Stomach smooth muscle (tissue), 2 donors: Measurements from ENCODE around the gene CHCHD6.

Experiments used
- H3K27ac ChIP-seq: one replicate; pipeline ENCODE4 v1.7.0; 2013; ENCODE audit warnings: mild to moderate bottlenecking, low read length, inconsistent platforms
- H3K27me3 ChIP-seq, 2 donors: one replicate each; pipeline ENCODE4 v1.7.0; 2013; ENCODE audit warnings: low read length in 2 of 2; ENCODE audit not compliant: insufficient read depth in 2 of 2, control insufficient read depth in 1 of 2
- H3K36me3 ChIP-seq, 2 donors: one replicate each; pipeline ENCODE4 v1.7.0; 2013; ENCODE audit warnings: low read length in 2 of 2; ENCODE audit not compliant: control insufficient read depth in 2 of 2, insufficient read depth in 2 of 2
- H3K4me1 ChIP-seq: one replicate; pipeline ENCODE4 v1.7.0; 2013; ENCODE audit warnings: low read length; ENCODE audit not compliant: control insufficient read depth, insufficient read depth
- H3K4me3 ChIP-seq, 2 donors: one replicate each; pipeline ENCODE4 v1.7.0; 2013; ENCODE audit warnings: low read length in 2 of 2
- H3K9ac ChIP-seq, 2 donors: one replicate each; pipeline ENCODE4 v1.7.0; 2013; ENCODE audit warnings: low read length in 2 of 2, mild to moderate bottlenecking in 1 of 2
- H3K9me3 ChIP-seq, 2 donors: one replicate each; pipeline ENCODE4 v1.7.0; 2013; ENCODE audit warnings: low read length in 2 of 2; ENCODE audit not compliant: control insufficient read depth in 2 of 2
- donor health status: healthy.
- donor health status: Pancreatic carcinoma.

CHCHD6 gene

DNA sequence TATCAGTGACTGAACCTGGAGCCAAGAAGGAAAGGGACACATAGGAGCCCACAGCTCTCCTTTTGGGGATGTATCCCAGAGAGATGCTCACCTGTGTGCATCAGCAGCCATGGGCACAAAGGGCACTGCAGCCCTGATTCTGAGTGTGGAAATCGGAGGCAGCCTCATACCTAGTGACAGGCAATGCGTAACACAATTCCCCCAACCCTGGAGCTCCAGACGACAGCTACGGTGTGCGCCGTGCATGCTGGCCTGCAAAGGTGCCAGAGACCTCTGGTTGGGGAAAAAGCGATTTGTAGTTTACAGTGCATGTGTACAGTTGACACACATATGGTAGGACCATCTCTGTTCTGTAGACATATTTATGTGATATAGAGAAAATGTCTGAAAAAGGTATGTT lies 219.9 kb downstream of the CHCHD6 start:
- H3K9me3 ChIP-seq: no peaks in the 10 kb centered on the region
- H3K9ac ChIP-seq: no peak overlapping the region
- peaks cover 15% of the 10 kb centered on the region for H3K4me1 ChIP-seq
- no peak overlapping the region for H3K4me3 ChIP-seq
- H3K27me3 ChIP-seq: no peaks in the 10 kb centered on the region
- no peak overlapping the region for H3K27ac ChIP-seq
- no peaks in the 10 kb centered on the region for H3K36me3 ChIP-seq

DNA sequence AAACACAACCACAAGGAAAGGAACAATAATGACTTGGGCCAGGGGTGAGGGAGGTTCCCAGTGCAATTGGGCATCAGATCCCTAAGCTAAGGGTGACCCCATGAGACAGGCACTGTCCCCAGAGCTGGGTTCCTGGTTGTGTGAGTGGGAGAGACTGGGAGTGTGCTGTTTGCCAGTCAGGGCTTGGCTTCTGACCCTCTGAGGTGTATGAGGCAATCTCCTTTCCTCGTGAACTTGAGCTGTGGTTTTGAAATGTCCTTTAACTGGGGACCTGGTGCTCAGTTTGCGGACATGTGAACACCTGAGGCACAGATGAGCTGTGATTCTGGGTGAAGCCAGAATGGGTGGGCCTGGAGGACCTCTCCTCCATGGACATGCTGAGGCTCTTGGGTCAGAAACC lies 220.4 kb downstream of the CHCHD6 start:
- H3K4me1 ChIP-seq: peaks cover 15% of the 10 kb centered on the region
- no peak overlapping the region for H3K27ac ChIP-seq
- no peak overlapping the region for H3K9ac ChIP-seq

DNA sequence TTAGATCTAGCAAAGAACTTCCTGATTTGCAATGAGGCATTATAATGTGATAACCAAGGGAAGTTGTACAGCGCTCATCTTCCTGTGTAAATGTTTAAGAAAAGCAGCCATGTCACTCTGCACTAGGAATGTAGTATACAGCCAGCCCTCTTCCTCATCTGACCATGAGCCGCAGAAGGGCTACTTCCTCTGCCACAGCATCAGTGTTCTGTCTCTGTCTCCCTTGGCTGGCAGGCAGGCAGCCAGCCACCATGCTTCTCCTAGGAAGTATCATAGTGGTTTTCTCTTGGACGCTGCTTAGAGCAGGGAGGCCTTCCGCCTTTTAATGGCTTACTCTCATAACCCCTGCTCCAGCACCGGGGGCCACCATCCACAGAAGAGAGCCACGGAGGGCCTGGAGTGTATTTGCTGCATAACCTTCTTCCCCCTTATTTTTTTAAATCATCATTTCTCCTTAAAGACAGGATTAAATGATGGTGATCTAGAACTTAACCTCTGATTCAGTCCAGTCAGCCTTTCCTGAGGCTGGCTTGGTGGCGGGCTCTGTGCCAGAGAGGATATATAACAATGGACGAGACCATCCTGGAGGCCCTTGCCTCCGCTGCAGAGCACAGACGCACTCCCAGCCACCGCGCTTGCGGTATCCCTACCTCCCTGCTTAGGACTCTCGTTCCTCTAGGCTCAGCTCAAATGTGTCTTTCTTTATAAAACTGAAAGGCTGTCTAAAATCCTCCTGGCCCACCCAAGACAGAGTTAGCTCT lies 221.6 kb downstream of the CHCHD6 start:
- Histone ChIP-seq H3K27ac (no peak overlapping the region), H3K4me3 (no peak overlapping the region), H3K9ac (no peak overlapping the region), H3K27me3 (no peaks in the 10 kb centered on the region), H3K9me3 (no peaks in the 10 kb centered on the region), H3K36me3 (no peaks in the 10 kb centered on the region), H3K4me1 (peaks cover 15% of the 10 kb centered on the region)

More for the DNA sequence above, 220.4 kb downstream of the CHCHD6 start:
- H3K9me3 ChIP-seq: no peaks in the 10 kb centered on the region
- H3K4me3 ChIP-seq: no peak overlapping the region
- no peaks in the 10 kb centered on the region for H3K27me3 ChIP-seq
- no peaks in the 10 kb centered on the region for H3K36me3 ChIP-seq

DNA sequence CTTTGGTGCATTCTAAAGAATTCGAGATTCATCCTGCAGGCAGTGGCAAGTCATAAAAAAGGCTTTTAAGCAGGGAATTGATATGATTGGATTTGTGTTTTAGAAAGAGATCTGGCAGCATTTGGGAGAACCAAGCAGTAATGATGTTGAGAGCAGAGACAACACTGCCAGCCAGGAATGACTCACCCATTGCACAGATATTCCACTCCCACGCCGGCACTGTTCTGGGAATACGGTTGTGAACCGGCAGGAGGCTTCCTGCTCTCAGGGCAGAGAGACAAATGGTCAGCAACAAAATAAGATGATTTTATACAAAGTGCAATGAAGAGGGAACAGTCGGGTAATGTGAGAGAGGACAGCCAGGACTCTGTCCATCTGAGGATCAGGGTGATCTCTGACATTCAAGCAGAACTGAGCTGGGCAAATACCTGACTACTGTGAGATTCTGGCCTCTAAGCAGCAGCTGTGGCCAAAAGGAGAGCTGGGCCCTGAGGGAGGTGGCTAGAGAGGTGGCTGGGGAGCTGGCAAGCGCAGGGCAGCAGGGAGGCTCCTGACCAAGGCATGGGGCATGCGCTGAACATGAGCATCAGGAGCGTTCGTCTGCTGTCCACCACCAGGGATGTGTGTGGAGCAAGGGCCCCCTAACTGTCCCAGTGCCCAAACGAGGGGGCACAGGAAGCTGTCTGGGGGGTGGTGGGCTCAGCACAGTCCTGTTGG lies 222.8 kb downstream of the CHCHD6 start:
- Histone ChIP-seq H3K4me3 (no peak overlapping the region), H3K9me3 (no peaks in the 10 kb centered on the region), H3K36me3 (no peaks in the 10 kb centered on the region), H3K27me3 (no peaks in the 10 kb centered on the region), H3K4me1 (peaks cover 16% of the 10 kb centered on the region), H3K27ac (no peak overlapping the region), H3K9ac (no peak overlapping the region)

DNA sequence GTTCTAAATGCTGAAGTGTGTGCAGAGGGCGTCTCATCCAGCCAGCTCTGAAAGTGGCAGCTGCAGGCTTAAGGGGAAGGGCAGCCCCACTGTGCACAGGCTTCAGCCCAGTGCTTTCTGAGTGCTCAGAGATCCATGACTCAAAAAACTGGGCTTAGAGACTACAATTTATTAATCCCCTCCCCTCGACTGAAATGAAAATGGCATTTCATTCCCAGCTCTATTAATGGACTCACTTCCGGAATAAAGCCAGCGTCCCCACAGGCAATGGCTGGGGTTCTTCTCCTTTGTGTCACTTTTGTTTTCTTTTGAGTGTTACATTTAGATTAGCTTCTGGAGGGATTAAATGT lies 223.3 kb downstream of the CHCHD6 start:
- H3K9ac ChIP-seq: no peak overlapping the region
- no peak overlapping the region for H3K4me3 ChIP-seq
- H3K27me3 ChIP-seq: no peaks in the 10 kb centered on the region
- no peaks in the 10 kb centered on the region for H3K9me3 ChIP-seq
- no peak overlapping the region for H3K27ac ChIP-seq
- H3K4me1 ChIP-seq: peaks cover 21% of the 10 kb centered on the region
- H3K36me3 ChIP-seq: no peaks in the 10 kb centered on the region

DNA sequence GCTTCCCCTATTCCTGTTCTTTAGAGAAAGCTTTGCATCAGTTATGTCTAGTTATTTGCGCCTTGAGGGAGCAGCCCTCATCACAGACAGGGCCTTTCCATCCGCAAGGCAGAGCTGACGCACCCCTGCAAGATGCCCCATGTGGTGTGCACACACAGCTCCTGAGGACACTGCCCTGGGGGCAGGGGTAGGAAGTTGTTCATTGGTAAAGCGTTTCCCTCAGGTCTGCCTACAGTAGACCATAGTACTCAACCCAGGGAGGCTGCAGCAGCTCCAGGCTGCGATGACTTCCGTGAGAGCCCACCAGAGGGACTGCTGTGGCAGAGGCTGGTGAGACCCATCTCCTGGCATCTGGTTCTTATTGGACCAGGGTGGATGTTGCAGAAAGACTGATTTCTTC lies 223.8 kb downstream of the CHCHD6 start:
- H3K27ac ChIP-seq: no peak overlapping the region
- no peak overlapping the region for H3K4me3 ChIP-seq
- no peak overlapping the region for H3K9ac ChIP-seq
- peaks cover 24% of the 10 kb centered on the region for H3K4me1 ChIP-seq
- no peaks in the 10 kb centered on the region for H3K36me3 ChIP-seq
- no peaks in the 10 kb centered on the region for H3K27me3 ChIP-seq
- no peaks in the 10 kb centered on the region for H3K9me3 ChIP-seq

DNA sequence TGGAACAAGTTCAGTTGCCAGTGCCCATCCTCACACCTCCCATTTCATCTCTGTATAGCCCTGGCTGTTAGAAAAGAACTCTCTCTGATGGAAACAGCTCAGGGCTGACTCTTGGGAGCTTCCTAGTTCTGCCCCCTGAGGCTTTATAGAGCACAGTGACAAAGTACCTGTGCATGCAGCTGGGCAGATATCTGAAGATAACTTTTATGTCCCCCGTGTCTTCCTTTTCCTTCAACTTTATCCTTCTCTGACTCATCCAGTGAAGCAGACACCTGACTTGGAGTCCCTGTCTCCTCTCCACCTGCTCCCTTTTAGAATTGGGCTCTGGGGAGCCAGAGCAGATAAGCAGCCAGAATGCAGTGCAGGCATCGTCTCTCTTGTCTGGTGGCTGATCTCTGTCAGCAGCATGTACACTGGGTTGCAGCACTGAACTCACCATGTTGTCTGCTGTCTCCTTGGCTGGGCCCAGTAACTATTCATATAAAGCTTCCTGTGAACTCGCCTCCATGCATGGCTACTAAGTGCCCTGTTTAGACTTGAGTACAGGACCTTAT lies 225.0 kb downstream of the CHCHD6 start:
- Histone ChIP-seq H3K27ac (no peak overlapping the region), H3K4me3 (no peak overlapping the region), H3K36me3 (no peaks in the 10 kb centered on the region), H3K27me3 (no peaks in the 10 kb centered on the region), H3K4me1 (peaks cover 24% of the 10 kb centered on the region), H3K9ac (no peak overlapping the region), H3K9me3 (no peaks in the 10 kb centered on the region)

DNA sequence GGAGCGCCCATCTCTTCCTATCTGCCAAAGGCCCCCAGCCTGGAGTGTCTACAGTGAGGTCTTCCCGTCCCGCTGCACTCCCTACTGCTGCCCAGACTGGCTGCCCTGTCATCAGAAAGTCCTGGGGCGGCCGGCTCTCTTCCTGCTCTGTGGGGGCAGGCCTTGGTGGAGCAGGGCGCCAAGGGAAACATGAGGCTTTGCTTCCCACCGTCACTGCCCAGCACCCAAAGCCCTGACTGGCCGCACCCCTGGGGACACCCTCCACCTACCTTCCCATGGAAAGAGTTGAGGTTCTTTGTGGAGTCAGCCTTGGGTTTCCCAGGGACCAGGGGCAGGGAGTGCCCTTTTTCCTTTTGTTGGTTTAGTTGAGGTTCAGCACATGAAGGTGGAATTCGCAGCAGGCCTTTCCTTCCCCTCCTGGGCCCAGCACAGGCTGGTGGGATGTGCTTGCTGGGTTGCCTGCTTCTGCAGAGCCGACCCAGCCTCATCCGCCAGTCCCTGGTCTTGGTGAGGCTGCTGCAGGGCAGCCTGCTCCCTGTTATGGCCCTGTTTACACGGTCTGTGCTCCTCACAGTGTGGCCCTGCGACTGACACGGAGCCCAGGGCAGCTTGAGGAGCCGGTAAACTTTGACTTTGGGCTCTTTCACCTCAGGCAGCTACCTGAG lies 227.0 kb downstream of the CHCHD6 start:
- Histone ChIP-seq H3K4me1 (peaks cover 16% of the 10 kb centered on the region), H3K9ac (no peak overlapping the region), H3K27me3 (no peaks in the 10 kb centered on the region), H3K36me3 (no peaks in the 10 kb centered on the region), H3K4me3 (no peak overlapping the region), H3K27ac (no peak overlapping the region), H3K9me3 (no peaks in the 10 kb centered on the region)

DNA sequence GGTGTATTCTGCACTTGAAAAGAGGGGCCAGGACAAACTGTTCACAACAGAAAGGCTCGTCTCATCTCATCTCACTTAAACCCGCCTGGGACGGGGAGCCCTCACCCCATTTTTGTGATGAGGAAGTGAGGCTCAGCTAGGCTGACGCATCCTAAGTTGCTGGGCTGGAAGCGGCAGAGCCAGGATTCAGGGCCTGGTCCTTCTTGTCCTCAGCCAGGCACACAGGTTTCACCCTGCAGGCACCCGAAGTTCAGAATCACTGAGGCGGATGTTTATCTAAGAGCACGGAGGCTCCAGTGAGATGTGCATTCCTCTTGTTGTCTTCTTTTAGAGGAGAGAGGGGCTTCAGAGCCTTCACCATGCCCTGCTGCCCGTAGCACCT lies 227.8 kb downstream of the CHCHD6 start:
- H3K9me3 ChIP-seq: no peaks in the 10 kb centered on the region
- peaks cover 12% of the 10 kb centered on the region for H3K4me1 ChIP-seq
- no peak overlapping the region for H3K9ac ChIP-seq
- no peaks in the 10 kb centered on the region for H3K27me3 ChIP-seq
- H3K27ac ChIP-seq: no peak overlapping the region
- H3K36me3 ChIP-seq: no peaks in the 10 kb centered on the region
- no peak overlapping the region for H3K4me3 ChIP-seq

DNA sequence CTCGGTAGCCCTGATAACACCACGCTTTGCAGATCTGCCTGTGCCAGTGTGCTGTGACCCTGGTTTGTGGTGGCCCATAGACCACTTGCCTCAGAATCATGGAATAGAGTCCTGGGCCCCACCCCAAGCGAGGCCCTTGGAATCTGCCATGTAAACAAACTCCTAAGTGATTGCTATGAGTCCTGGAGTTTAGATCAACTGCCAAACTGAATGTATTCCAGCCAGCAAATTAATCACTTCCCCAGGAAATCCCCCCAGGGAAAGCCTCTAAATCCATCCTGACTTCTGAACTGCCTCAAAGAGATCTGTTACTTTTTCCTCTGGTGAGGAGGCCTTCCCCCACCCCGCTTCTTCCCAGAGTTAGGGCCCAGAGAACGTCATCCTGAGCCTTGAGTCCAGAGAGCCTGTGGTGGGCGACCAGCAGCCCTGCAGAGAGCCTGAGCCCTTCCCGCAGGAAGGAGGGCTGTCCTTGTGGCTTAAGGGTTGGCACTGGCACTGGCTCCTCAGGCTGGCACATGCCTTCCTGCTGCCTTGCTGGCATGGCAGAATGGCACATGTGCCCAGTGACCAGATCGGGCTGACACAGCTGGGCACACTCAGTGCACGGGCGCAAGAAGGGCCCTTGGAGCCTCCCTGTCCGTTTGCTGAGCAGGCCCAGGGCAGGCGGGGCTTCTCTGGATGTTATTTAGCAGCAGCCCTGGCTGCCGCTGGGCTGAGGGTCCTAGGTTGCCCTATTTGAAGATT lies 228.3 kb downstream of the CHCHD6 start:
- Histone ChIP-seq H3K27me3 (no peaks in the 10 kb centered on the region), H3K9me3 (no peaks in the 10 kb centered on the region), H3K36me3 (no peaks in the 10 kb centered on the region), H3K4me3 (no peak overlapping the region), H3K27ac (no peak overlapping the region), H3K4me1 (peaks cover 10% of the 10 kb centered on the region), H3K9ac (no peak overlapping the region)
